GM12874 (cell line): Measurements from ENCODE around the gene NUP188.
A peak's percentile ranks its signal among the peaks of the same experiment; 100 is the strongest.

ENCODE experiments used
- TF ChIP-seq, protein P1 (sequence below): IDR thresholded peaks from 2 replicates; pipeline ENCODE4 v1.5.1; 2011; ENCODE audit warnings: low read depth, mild to moderate bottlenecking, control low read depth, low read length, moderate library complexity; ENCODE audit not compliant: insufficient read depth

NUP188 gene

GRCh38 chr9:129001504-129002325 is 54.2 kb downstream of the NUP188 start:
- TF ChIP-seq, protein P1, sequence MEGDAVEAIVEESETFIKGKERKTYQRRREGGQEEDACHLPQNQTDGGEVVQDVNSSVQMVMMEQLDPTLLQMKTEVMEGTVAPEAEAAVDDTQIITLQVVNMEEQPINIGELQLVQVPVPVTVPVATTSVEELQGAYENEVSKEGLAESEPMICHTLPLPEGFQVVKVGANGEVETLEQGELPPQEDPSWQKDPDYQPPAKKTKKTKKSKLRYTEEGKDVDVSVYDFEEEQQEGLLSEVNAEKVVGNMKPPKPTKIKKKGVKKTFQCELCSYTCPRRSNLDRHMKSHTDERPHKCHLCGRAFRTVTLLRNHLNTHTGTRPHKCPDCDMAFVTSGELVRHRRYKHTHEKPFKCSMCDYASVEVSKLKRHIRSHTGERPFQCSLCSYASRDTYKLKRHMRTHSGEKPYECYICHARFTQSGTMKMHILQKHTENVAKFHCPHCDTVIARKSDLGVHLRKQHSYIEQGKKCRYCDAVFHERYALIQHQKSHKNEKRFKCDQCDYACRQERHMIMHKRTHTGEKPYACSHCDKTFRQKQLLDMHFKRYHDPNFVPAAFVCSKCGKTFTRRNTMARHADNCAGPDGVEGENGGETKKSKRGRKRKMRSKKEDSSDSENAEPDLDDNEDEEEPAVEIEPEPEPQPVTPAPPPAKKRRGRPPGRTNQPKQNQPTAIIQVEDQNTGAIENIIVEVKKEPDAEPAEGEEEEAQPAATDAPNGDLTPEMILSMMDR, result no peak

GRCh38 chr9:129002992-129003391 is 55.5 kb downstream of the NUP188 start:
- TF ChIP-seq, protein P1, result no peak

DNA sequence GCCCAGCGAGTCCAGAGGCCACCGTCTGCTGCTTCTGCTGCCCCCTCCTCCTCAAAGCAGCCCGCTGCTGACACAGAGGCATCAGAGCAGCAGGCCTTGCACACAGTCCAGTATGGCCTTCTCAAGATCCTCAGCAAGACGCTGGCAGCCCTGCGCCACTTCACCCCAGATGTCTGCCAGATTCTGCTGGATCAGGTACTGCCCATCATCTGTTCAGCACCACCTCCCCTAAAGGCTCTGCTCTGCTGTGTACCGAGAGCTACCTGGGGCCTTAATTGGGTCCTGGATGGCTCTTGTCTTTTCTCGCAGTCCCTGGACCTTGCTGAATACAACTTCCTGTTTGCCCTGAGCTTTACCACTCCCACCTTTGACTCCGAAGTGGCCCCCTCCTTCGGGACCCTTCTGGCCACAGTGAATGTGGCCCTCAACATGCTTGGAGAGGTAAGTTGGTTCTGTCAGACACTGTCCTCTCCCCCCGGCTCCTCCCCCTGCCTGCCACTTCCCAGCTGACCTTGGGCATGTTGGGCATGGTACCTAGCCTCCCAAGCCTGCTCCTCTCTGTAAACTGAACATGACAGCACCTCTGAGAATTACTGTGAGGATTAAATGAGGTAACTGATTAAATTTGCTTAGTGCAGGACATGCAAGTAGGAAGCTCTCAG is 58.0 kb downstream of the NUP188 start:
- TF ChIP-seq, protein P1, result no peak

DNA sequence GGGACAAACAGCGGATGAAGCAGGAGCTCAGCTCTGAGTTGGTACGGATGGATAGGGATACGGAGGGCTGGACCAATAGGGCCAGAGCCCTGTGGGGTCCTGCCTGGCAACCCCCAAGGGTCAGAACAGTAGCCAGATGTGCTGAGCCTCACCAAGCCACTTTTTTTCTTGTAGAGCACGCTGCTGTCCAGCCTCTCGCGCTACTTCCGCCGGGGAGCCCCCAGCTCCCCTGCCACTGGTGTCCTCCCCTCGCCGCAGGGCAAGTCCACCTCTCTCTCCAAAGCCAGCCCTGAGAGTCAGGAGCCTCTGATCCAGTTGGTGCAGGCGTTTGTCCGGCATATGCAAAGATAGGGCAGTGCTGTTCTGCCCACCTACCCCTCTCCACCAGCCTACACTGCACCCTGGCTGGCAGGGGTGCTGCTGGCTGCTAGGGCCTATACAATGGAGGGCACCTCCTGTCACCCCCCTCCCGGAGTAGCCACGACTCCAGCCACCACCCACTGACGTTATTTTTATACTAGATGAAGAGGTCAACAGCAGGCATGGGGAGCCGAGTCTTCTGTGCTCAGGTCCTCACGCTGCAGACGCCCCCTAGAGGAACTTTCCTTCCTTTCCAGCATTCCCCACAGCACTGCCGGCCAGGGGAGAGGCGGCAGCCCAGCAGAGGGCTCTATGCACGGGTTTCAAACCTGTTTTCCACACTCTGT is 59.0 kb downstream of the NUP188 start:
- TF ChIP-seq, protein P1, result peak; percentile 78

- TF ChIP-seq, protein P1, result no peak
Measured at GRCh38 chr9:129007035-129007765, 59.7 kb downstream of the NUP188 start.

GRCh38 chr9:129007766-129008468 is 60.4 kb downstream of the NUP188 start:
- TF ChIP-seq, protein P1, result no peak
